HepG2 (cell line): ENCODE results near the gene TRIM37. TPM values are rescaled to one million over a fixed set of nuclear protein-coding genes. Genes with fewer than 3 reads are reported as not detected.
A peak's percentile ranks its signal among the peaks of the same experiment; 100 is the strongest.

Source experiments
- CREB3 ChIP-seq: sonication (generic); formaldehyde crosslinking; IDR thresholded peaks from 2 replicates; pipeline ENCODE4 v1.5.0; 2020; ENCODE audit warnings: missing genetic modification reagents
- ELF4 ChIP-seq: sonication (generic); formaldehyde crosslinking; IDR thresholded peaks from 2 replicates; pipeline ENCODE4 v1.5.0; 2020; ENCODE audit warnings: missing genetic modification reagents, mild to moderate bottlenecking, moderate library complexity, borderline replicate concordance
- HDAC2 ChIP-seq: sonication (generic); formaldehyde crosslinking; IDR thresholded peaks from 2 replicates; pipeline ENCODE4 v1.4.0; 2020; ENCODE audit warnings: missing genetic modification reagents
- HIVEP1 ChIP-seq: sonication (generic); formaldehyde crosslinking; IDR thresholded peaks from 2 replicates; pipeline ENCODE4 v1.4.0; 2020; ENCODE audit warnings: mild to moderate bottlenecking, missing genetic modification reagents
- MXD3 ChIP-seq: IDR thresholded peaks from 2 replicates; pipeline ENCODE4 v1.6.1; 2016; ENCODE audit warnings: mild to moderate bottlenecking, missing biosample characterization, missing genetic modification reagents
- MYNN ChIP-seq: sonication (generic); formaldehyde crosslinking; IDR thresholded peaks from 2 replicates; pipeline ENCODE4 v1.4.0; 2020; ENCODE audit warnings: mild to moderate bottlenecking, low read depth, missing genetic modification reagents
- RNF2 ChIP-seq: fragments of 450-650 bp; conservative IDR thresholded peaks from 2 replicates; pipeline ENCODE4 v1.6.1; 2016; ENCODE audit warnings: low read depth
- TCF12 ChIP-seq, 2 experiments: fragments of 450-650 bp in 1 of 2; sonication (generic) in 1 of 2; formaldehyde crosslinking in 1 of 2; IDR thresholded peaks; 2 replicates each; pipeline versions ENCODE4 v1.6.1 to v1.8.0; 2017 to 2022; ENCODE audit warnings: antibody characterized with exemption in 1 of 2, mild to moderate bottlenecking in 1 of 2, missing genetic modification reagents in 1 of 2, moderate library complexity in 1 of 2
- ZFP36L2 ChIP-seq: sonication (generic); formaldehyde crosslinking; IDR thresholded peaks from 2 replicates; pipeline ENCODE4 v1.4.0; 2020; ENCODE audit warnings: missing genetic modification reagents
- ZNF672 ChIP-seq: sonication (generic); formaldehyde crosslinking; IDR thresholded peaks from 2 replicates; pipeline ENCODE4 v1.8.1; 2022; ENCODE audit warnings: missing genetic modification reagents
- ZNF687 ChIP-seq: sonication (generic); formaldehyde crosslinking; IDR thresholded peaks from 2 replicates; pipeline ENCODE4 v1.5.1; 2020; ENCODE audit warnings: mild to moderate bottlenecking, missing genetic modification reagents, moderate library complexity
- ZSCAN22 ChIP-seq: sonication (generic); formaldehyde crosslinking; IDR thresholded peaks from 2 replicates; pipeline ENCODE4 v1.4.0; 2020; ENCODE audit warnings: mild to moderate bottlenecking, missing genetic modification reagents
- polyA plus RNA-seq, 8 experiments: library from polyadenylated mRNA; depleted of rRNA in 3 of 8; stranded (reverse) in 7 of 8; unstranded in 1 of 8; fragments of >200 nt; fragmentation: Illumina TruSeq in 4 of 8; extraction: Trizol in 4 of 8; gene quantifications; 2 replicates each; pipeline versions ENCODE4 v1.2.1 to v1.2.3, GENCODE V29; 2011 to 2016; ENCODE audit warnings: low read depth in 4 of 8, missing spikeins in 1 of 8, mixed read lengths in 1 of 8; ENCODE audit not compliant: insufficient read depth in 1 of 8
- total RNA-seq, 5 experiments: library from RNA; depleted of rRNA; stranded (reverse); fragments of >200 nt; fragmentation: Illumina TruSeq; extraction: Trizol; gene quantifications; 2 replicates each; pipeline ENCODE4 v1.2.3, GENCODE V29; 2016; ENCODE audit warnings: low read depth in 1 of 5

TRIM37 gene
- total and polyA plus RNA-seq, 2 of the 13 experiments (the other 11 are each of a cell fraction or from before 2014, with no cell fraction given), result 12.4 to 39.1 TPM

- peak; percentile 39 for TF ChIP-seq MXD3 (CRISPR knock-in tag)
- TF ChIP-seq HDAC2, result peak; percentile 69
- no peak; the same call in 1 of the 2 replicates for TF ChIP-seq ELF4 (CRISPR knock-in tag)
- no peak for TF ChIP-seq MYNN (CRISPR knock-in tag)
- no peak; the same call in 1 of the 2 replicates for TF ChIP-seq RNF2
- TF ChIP-seq ZNF687 (CRISPR knock-in tag), result peak; percentile 98
- 0 out of 2 replicates have a peak, but pooled peaks have one; percentile 85 for TF ChIP-seq ZNF672 (CRISPR knock-in tag)
- 0 out of 2 replicates have a peak, but pooled peaks have one; percentile 18 for TF ChIP-seq ZFP36L2
- no peak for TF ChIP-seq ZSCAN22 (CRISPR knock-in tag)
- TF ChIP-seq TCF12 (IDR thresholded peaks at IDR 0.05), result no peak
- no peak for TF ChIP-seq TCF12 (CRISPR knock-in tag; IDR thresholded peaks at IDR 0.05)
- TF ChIP-seq HIVEP1, result peak; percentile 62; the same call in 1 of the 2 replicates
- TF ChIP-seq CREB3 (CRISPR knock-in tag), result 0 out of 2 replicates have a peak, but pooled peaks have one; percentile 60
These were observed at the start of gene TRIM37 (continued) for GRCh38 chr17:59106463-59107305.
